ENCODE results near the gene SLC25A26. TPM values are rescaled to one million over a fixed set of nuclear protein-coding genes. Genes with fewer than 3 reads are reported as not detected.

The SLC25A26 gene
- total RNA-seq, 4 donors from 2014 or later, result 21.5 to 28.6 (median 26.9) TPM

- TF ChIP-seq CTCF (IDR thresholded peaks at IDR 0.05; ENCODE audit: low read depth), result no peak
Observed at GRCh38 chr3:66380200-66380932, 159.6 kb downstream of the SLC25A26 start.

- no peak for TF ChIP-seq CTCF (IDR thresholded peaks at IDR 0.05; ENCODE audit: low read depth)
Observed at GRCh38 chr3:66381626-66382025, 160.8 kb downstream of the SLC25A26 start.

GRCh38 chr3:66382142-66382541, 161.3 kb downstream of the SLC25A26 start:
- no peak for TF ChIP-seq CTCF (IDR thresholded peaks at IDR 0.05; ENCODE audit: low read depth)

GRCh38 chr3:66383023-66383422, 162.2 kb downstream of the SLC25A26 start:
- TF ChIP-seq CTCF (IDR thresholded peaks at IDR 0.05; ENCODE audit: low read depth), result no peak

- no peak for TF ChIP-seq CTCF (IDR thresholded peaks at IDR 0.05; ENCODE audit: low read depth)
Observed at GRCh38 chr3:66383998-66384745, 163.4 kb downstream of the SLC25A26 start.

- no peak for TF ChIP-seq CTCF (IDR thresholded peaks at IDR 0.05; ENCODE audit: low read depth)
Observed at GRCh38 chr3:66385066-66385465, 164.3 kb downstream of the SLC25A26 start.
